Measurements from ENCODE around the gene EBP.

EBP gene

GRCh38 chrX:48480583-48480982, 41.0 kb upstream of the EBP start:
- no peak for TF ChIP-seq CTCF (IDR thresholded peaks at IDR 0.05; ENCODE audit: low read depth, low read length, missing control alignments)
- no peak for DNase-seq (ENCODE audit: extremely low read depth, low read depth)
- no peak overlapping the region for H3K4me3 ChIP-seq (replicated peaks; ENCODE audit: low read depth, low read length)

GRCh38 chrX:48482526-48482925, 39.1 kb upstream of the EBP start:
- no peak for DNase-seq (ENCODE audit: extremely low read depth, low read depth)
- H3K4me3 ChIP-seq (replicated peaks; ENCODE audit: low read depth, low read length) = no peak overlapping the region
- TF ChIP-seq CTCF (IDR thresholded peaks at IDR 0.05; ENCODE audit: low read depth, low read length, missing control alignments) = no peak

GRCh38 chrX:48487362-48487798, 34.2 kb upstream of the EBP start:
- DNase-seq (ENCODE audit: extremely low read depth, low read depth) = peak; percentile 53
- TF ChIP-seq CTCF (IDR thresholded peaks at IDR 0.05; ENCODE audit: low read depth, low read length, missing control alignments) = no peak

GRCh38 chrX:48488034-48488433, 33.6 kb upstream of the EBP start:
- TF ChIP-seq CTCF (IDR thresholded peaks at IDR 0.05; ENCODE audit: low read depth, low read length, missing control alignments) = no peak
- no peak overlapping the region for H3K4me3 ChIP-seq (replicated peaks; ENCODE audit: low read depth, low read length)
- no peak for DNase-seq (ENCODE audit: extremely low read depth, low read depth)

More at GRCh38 chrX:48487362-48487798, 34.2 kb upstream of the EBP start:
- no peak overlapping the region for H3K4me3 ChIP-seq (replicated peaks; ENCODE audit: low read depth, low read length)

GRCh38 chrX:48489296-48489695, 32.3 kb upstream of the EBP start:
- H3K4me3 ChIP-seq (replicated peaks; ENCODE audit: low read depth, low read length) = no peak overlapping the region
- TF ChIP-seq CTCF (IDR thresholded peaks at IDR 0.05; ENCODE audit: low read depth, low read length, missing control alignments) = no peak
- no peak for DNase-seq (ENCODE audit: extremely low read depth, low read depth)

- TF ChIP-seq CTCF (IDR thresholded peaks at IDR 0.05; ENCODE audit: low read depth, low read length, missing control alignments) = no peak
- no peak for DNase-seq (ENCODE audit: extremely low read depth, low read depth)
- H3K4me3 ChIP-seq (replicated peaks; ENCODE audit: low read depth, low read length) = no peak overlapping the region
These were observed 31.7 kb upstream of the EBP start for GRCh38 chrX:48489892-48490291.

- TF ChIP-seq CTCF (IDR thresholded peaks at IDR 0.05; ENCODE audit: low read depth, low read length, missing control alignments) = no peak
- H3K4me3 ChIP-seq (replicated peaks; ENCODE audit: low read depth, low read length) = no peak overlapping the region
- DNase-seq (ENCODE audit: extremely low read depth, low read depth) = no peak
These were observed 30.9 kb upstream of the EBP start for GRCh38 chrX:48490661-48491060.
